Spleen (tissue), 11 donors: ENCODE data around the gene SLC7A8. TPM values are rescaled to one million over a fixed set of nuclear protein-coding genes. Genes with fewer than 3 reads are reported as not detected.

Experiments
- DNase-seq: peaks from one replicate; pipeline ENCODE4 v3.0.0-alpha.2; 2020
- H3K27ac ChIP-seq, 8 donors: fragments of 200-600 bp; sonication (generic) in 7 of 8; 1 replicate in 4 of 8; 2 replicates in 4 of 8; pipeline versions ENCODE4 v1.5.0 to v1.8.0; 2016 to 2021; ENCODE audit warnings: inconsistent platforms in 4 of 8, mild to moderate bottlenecking in 4 of 8, moderate library complexity in 1 of 8
- H3K27me3 ChIP-seq, 7 donors: fragments of 200-600 bp; sonication (generic) in 6 of 7; replicated peaks in 1 of 7; 1 replicate in 4 of 7; 2 replicates in 3 of 7; pipeline versions ENCODE4 v1.5.0 to v1.8.0; 2016 to 2021; ENCODE audit warnings: inconsistent platforms in 3 of 7, mild to moderate bottlenecking in 1 of 7
- H3K36me3 ChIP-seq, 6 donors: fragments of 200-600 bp; sonication (generic) in 5 of 6; 1 replicate in 4 of 6; 2 replicates in 2 of 6; pipeline versions ENCODE4 v1.5.0 to v1.8.0; 2016 to 2021; ENCODE audit warnings: inconsistent platforms in 2 of 6
- H3K4me1 ChIP-seq, 6 donors: fragments of 200-600 bp; sonication (generic) in 5 of 6; 1 replicate in 3 of 6; 2 replicates in 3 of 6; pipeline versions ENCODE4 v1.5.0 to v1.8.0; 2016 to 2021; ENCODE audit warnings: inconsistent platforms in 3 of 6
- H3K4me3 ChIP-seq, 8 donors: fragments of 200-600 bp; sonication (generic) in 7 of 8; 1 replicate in 4 of 8; 2 replicates in 4 of 8; pipeline versions ENCODE4 v1.5.0 to v1.8.0; 2016 to 2021; ENCODE audit warnings: inconsistent platforms in 4 of 8, mild to moderate bottlenecking in 4 of 8, moderate library complexity in 2 of 8
- H3K9me3 ChIP-seq, 8 donors: fragments of 200-600 bp; sonication (generic) in 7 of 8; 1 replicate in 4 of 8; 2 replicates in 4 of 8; pipeline versions ENCODE4 v1.5.0 to v1.8.0; 2016 to 2021; ENCODE audit warnings: inconsistent platforms in 4 of 8
- POLR2A ChIP-seq, 3 donors: fragments of 450-650 bp; IDR thresholded peaks; one replicate each; pipeline ENCODE4 v1.5.1; 2017; ENCODE audit warnings: antibody characterized with exemption in 3 of 3, mild to moderate bottlenecking in 1 of 3
- POLR2AphosphoS5 ChIP-seq, 3 donors: sonication (generic); formaldehyde crosslinking; IDR thresholded peaks; one replicate each; pipeline ENCODE4 v1.5.1; 2017; ENCODE audit warnings: antibody characterized with exemption in 3 of 3
- WGBS, 5 donors: extraction: QIAGEN DNeasy Blood & Tissue Kit in 3 of 5; methylation state at CpG; one replicate each; pipeline versions ENCODE4 v1.1.5 to v1.1.7; 2013 to 2018; 5-methylcytosine and 5-hydroxymethylcytosine counted together
- intact Hi-C: fragments of 100-400 bp; cut with DNase I; formaldehyde crosslinking; loops from one replicate; pipeline ENCODE4 v1.15.0; 2023; ENCODE audit warnings: low total_unique reads
- polyA plus RNA-seq, 3 donors: library from polyadenylated mRNA; stranded (reverse); fragments of 200-250 nt; gene quantifications; one replicate each; pipeline ENCODE4 v1.2.1, GENCODE V29; 2013
- total RNA-seq, 7 donors: library from RNA; depleted of rRNA in 3 of 7; stranded (reverse); fragments of >200 nt in 3 of 7; fragmentation: NEBNext Ultra II Directional in 4 of 7; extraction: Animal tissue kit (Norgen Biotek cat#: 25700) in 4 of 7; gene quantifications; one replicate each; pipeline versions ENCODE4 v1.1.0 to v1.2.1, GENCODE V29; 2016 to 2021
- TF ChIP-seq, protein P1 (sequence below), 11 experiments: fragments of 200-600 bp in 7 of 11; fragments of 450-650 bp in 4 of 11; sonication (generic) in 4 of 11; IDR thresholded peaks in 8 of 11; conservative IDR thresholded peaks in 3 of 11; 1 replicate in 7 of 11; 2 replicates in 4 of 11; pipeline versions ENCODE4 v1.4.0 to v1.8.0; 2016 to 2021; ENCODE audit warnings: antibody characterized with exemption in 11 of 11, inconsistent platforms in 4 of 11, mild to moderate bottlenecking in 1 of 11
- donor health status: healthy with polysubstance abuse.
- donor health status: DM: no; HTN: no; CAD: no; lungs with moderate emphysema.
- donor health status: DM: no; HTN: no; CAD: no.
- donor health status: Bipolar disorder and iron deficiency.
- donor health status: healthy.
- donor health status: DM: no; HTN: no; CAD: no.
- donor health status: DM: yes; HTN: yes; CAD: no.

SLC7A8 gene
- total and polyA plus RNA-seq, 10 donors, result 3.5 to 106 (median 36.7) TPM

- intact Hi-C loops, result no loop called here
- Histone ChIP-seq H3K36me3 (peaks cover 0 to 57% (median 0%) of the 10 kb centered on the region in 6 donors), H3K4me3 (no peak overlapping the region), H3K27ac (no peak overlapping the region), H3K9me3 (no peaks in the 10 kb centered on the region), H3K4me1 (no peaks in the 10 kb centered on the region), H3K27me3 (no peaks in the 10 kb centered on the region)
- WGBS, 5 donors, result 83 to 93% (median 90%) methylated on average over 6 of the region's 6 CpGs
- TF ChIP-seq POLR2AphosphoS5 (IDR thresholded peaks at IDR 0.05) (no peak), POLR2A (IDR thresholded peaks at IDR 0.05) (no peak)
- TF ChIP-seq, protein P1, sequence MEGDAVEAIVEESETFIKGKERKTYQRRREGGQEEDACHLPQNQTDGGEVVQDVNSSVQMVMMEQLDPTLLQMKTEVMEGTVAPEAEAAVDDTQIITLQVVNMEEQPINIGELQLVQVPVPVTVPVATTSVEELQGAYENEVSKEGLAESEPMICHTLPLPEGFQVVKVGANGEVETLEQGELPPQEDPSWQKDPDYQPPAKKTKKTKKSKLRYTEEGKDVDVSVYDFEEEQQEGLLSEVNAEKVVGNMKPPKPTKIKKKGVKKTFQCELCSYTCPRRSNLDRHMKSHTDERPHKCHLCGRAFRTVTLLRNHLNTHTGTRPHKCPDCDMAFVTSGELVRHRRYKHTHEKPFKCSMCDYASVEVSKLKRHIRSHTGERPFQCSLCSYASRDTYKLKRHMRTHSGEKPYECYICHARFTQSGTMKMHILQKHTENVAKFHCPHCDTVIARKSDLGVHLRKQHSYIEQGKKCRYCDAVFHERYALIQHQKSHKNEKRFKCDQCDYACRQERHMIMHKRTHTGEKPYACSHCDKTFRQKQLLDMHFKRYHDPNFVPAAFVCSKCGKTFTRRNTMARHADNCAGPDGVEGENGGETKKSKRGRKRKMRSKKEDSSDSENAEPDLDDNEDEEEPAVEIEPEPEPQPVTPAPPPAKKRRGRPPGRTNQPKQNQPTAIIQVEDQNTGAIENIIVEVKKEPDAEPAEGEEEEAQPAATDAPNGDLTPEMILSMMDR (IDR thresholded peaks at IDR 0.05 in 8 of 11, conservative IDR thresholded peaks at IDR 0.05 in 3 of 11), result no peak
- peak; percentile 1 for DNase-seq
Observed at GRCh38 chr14:23137813-23138535, 45.5 kb downstream of the SLC7A8 start.

GRCh38 chr14:23137192-23137812 lies 46.2 kb downstream of the SLC7A8 start:
- H3K4me3 ChIP-seq, result no peak overlapping the region
- DNase-seq, result peak; percentile 43
- H3K4me1 ChIP-seq, result no peaks in the 10 kb centered on the region
- peaks cover 0 to 53% (median 0%) of the 10 kb centered on the region in 6 donors for H3K36me3 ChIP-seq
- 90 to 94% (median 92%) methylated on average over 10 to 11 of the region's 11 CpGs for WGBS, 5 donors
- intact Hi-C loops, result no loop called here
- no peaks in the 10 kb centered on the region for H3K9me3 ChIP-seq
- H3K27ac ChIP-seq, result no peak overlapping the region
- TF ChIP-seq, protein P1 (IDR thresholded peaks at IDR 0.05 in 8 of 11, conservative IDR thresholded peaks at IDR 0.05 in 3 of 11), result no peak
- TF ChIP-seq POLR2AphosphoS5 (IDR thresholded peaks at IDR 0.05) (no peak), POLR2A (IDR thresholded peaks at IDR 0.05) (no peak)
- no peaks in the 10 kb centered on the region for H3K27me3 ChIP-seq

DNA sequence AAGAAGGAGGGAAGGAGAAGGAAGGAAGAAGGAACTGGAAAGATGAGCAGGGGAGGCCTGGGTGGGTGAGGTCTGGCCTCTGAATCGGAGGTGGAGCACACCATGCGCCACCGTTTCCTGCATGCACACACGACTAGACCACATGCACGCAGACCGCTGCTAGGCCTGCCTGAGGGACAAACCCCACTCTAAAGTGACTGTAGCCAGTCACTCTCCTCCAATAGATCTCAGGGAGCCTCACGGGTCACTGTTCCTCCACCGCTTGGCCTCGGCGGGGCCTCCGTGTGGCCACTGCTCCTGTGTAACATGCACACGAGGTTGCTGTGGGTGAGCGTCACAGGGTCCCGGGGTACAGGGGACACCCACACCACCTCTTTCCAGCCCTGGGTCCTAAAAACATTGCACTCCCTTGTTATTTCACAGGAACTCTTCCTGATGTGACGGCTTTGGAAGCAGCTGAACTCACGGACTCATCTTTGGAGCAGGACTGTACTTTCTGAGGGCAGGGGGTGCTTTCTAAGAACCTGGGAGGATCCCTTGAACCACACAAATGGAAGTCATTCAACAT lies 46.8 kb downstream of the SLC7A8 start:
- TF ChIP-seq, protein P1 (IDR thresholded peaks at IDR 0.05 in 8 of 11, conservative IDR thresholded peaks at IDR 0.05 in 3 of 11), result no peak
- TF ChIP-seq POLR2A (IDR thresholded peaks at IDR 0.05) (no peak), POLR2AphosphoS5 (IDR thresholded peaks at IDR 0.05) (no peak)
- peak; percentile 61 for DNase-seq
- Histone ChIP-seq H3K4me1 (peaks cover 0 to under 1% (median 0%) of the 10 kb centered on the region in 6 donors), H3K27ac (no peak overlapping the region), H3K4me3 (no peak overlapping the region), H3K9me3 (no peaks in the 10 kb centered on the region), H3K36me3 (peaks cover 0 to 55% (median 0%) of the 10 kb centered on the region in 6 donors), H3K27me3 (no peaks in the 10 kb centered on the region)
- 82 to 94% (median 88%) methylated on average over 15 to 16 of the region's 16 CpGs for WGBS, 5 donors
- intact Hi-C loops, result no loop called here

DNA sequence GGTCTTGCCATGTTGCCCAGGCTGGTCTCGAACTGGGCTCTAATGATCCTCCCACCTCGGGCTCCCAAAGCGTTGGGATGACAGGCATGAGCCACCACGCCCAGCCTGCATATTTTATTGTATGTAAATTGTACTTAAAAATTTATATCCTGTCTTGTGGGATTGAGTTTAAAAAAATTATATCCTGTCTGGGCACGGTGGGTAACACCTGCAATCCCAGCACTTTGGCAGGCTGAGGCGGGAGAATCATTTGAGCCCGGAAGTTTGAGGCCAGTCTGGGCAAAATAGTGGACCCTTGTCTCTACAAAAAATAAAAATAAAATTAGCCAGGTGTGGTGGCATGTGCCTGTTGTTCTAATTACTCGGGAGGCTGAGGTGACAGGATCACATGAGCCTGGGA lies 50.5 kb downstream of the SLC7A8 start:
- 69 to 76% (median 71%) methylated on average over 8 of the region's 8 CpGs for WGBS, 5 donors
- no peaks in the 10 kb centered on the region for H3K9me3 ChIP-seq
- peak; percentile 3 for DNase-seq
- intact Hi-C loops, result no loop called here
- no peaks in the 10 kb centered on the region for H3K27me3 ChIP-seq
- TF ChIP-seq POLR2AphosphoS5 (IDR thresholded peaks at IDR 0.05) (no peak), POLR2A (IDR thresholded peaks at IDR 0.05) (no peak)
- TF ChIP-seq, protein P1 (IDR thresholded peaks at IDR 0.05 in 8 of 11, conservative IDR thresholded peaks at IDR 0.05 in 3 of 11), result no peak
- H3K4me3 ChIP-seq, result no peak overlapping the region
- H3K36me3 ChIP-seq, result peaks cover 0 to 46% (median 0%) of the 10 kb centered on the region in 6 donors
- H3K4me1 ChIP-seq, result peaks cover 0 to 37% (median 13%) of the 10 kb centered on the region in 6 donors
- no peak overlapping the region for H3K27ac ChIP-seq
